SKM-1 treated with dmso at 0.1 percent for 144 hours (cell line): Measurements from ENCODE around the gene SPDYE16.
"Not testable (repeated sequence)": the region's sequence is repeated elsewhere in the genome, so short reads cannot be mapped to it uniquely, and the experiment has no call there.

ENCODE experiments used
- DNase-seq: peaks from one replicate; lab custom pipeline; 2025; ENCODE audit not compliant: unreplicated experiment; lab: John Stamatoyannopoulos, UW

SPDYE16 gene

GRCh38 chr7:76543197-76543596 is at the start of gene SPDYE16:
Gene SPDYE16 (minus strand): TSS chr7:76543297. CDS start chr7:76541459, 1,838 bp downstream.
- DNase-seq, result not testable (repeated sequence)

DNA sequence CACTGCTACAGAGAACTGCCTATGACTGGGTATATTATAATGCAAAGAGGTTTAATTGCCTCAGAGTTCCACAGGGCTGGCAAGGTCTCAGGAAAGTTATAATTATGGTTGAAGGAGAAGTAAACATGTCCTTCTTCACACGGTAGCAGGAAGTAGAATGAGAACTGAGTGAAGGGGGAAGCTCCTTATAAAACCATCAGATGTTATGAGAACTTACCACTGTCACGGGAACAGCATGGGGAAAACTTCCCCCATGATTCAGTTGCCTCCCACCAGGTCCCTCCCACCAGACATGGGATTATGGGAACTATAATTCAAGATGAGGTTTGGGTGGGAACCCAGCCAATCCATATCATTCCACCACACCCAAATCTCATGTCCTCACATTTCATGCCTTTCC is 49.6 kb upstream of the SPDYE16 start:
- peak; percentile 12 for DNase-seq

GRCh38 chr7:76591602-76592304 is 48.7 kb upstream of the SPDYE16 start:
- not testable (repeated sequence) for DNase-seq

GRCh38 chr7:76591033-76591432 is 47.9 kb upstream of the SPDYE16 start:
- not testable (repeated sequence) for DNase-seq

DNA sequence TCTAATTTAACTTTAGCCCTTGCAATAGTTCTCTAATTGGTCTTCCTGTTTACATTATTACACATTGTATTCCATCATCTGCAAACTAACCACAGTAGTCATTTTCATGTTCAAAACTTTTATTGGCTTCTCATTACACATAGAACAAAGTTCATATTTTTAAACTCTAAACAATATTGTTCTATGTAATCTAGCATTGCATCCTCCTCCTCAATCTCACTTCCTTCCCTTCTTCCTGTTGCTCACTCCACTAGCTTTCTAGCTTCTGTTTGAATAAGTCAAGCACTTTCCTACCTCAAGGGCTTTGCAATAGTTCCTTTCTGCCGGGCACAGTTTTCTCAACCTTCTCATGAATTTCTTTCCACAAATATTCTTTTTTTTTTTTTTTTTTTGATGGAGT is 45.5 kb upstream of the SPDYE16 start:
- DNase-seq, result not testable (repeated sequence)

DNA sequence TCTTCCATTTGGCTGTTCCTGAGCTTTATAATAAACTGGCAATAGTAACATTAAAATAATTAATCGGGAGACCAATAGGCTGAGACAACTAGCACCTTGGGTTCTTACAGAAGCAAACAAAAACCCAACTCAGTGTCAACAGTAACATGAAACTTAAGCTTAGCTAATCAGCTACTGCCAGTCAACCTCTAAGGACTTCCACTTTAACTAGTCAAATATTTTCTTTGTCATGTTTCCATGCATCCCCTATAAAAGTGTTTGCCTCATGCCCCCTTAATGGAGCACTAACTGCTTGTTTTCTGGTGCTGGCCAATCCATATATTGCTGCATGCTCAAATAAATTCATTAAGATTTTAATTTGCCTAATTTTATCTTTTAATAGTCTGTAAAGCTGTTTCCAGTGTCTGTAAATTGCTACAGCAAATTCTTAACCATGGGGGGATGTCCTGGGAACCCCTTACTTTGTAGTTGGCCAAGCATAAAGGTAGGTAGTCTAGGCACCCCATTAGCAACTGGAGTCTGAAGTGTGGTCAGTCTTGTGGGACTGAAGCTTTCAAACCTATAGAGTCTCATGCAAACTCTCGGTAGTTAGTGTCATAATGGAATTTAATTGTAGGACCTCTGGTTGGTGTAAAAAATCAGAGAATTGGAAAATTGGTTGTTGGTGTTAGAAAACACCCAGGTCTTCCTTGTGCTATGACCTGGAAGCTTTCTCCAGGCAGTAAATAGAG is 43.7 kb upstream of the SPDYE16 start:
- DNase-seq, result not testable (repeated sequence)

DNA sequence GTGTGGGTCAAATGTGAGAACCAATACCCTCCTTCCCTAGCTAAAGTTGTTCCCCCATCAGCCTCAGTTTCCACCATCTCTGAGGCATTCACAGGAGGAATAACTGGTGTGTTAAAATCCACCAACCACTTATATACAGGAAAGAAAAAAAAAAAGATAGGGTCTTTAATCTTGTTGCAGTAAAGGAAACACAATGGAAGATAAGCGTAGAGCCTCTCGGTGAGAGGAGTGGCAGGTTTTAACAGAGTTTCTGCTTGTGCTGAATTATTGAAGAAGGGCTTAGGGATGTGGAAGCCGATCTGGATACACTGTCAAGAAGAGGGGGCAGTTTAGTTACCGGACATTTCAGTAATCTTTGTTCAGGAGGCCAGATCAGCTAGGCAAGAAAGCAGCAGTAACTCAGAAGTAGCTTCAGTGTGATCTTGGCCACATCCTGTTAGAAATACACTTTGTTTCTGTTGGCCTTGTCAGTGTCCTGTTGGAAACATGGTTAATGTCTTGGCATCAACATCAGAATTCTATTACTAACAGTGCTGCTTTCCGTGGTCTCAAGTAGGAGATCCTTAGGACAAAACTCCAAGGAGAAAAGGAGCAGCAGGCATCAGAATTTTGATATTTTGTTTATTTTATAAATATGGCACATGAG is 40.7 kb upstream of the SPDYE16 start:
- DNase-seq, result not testable (repeated sequence)

DNA sequence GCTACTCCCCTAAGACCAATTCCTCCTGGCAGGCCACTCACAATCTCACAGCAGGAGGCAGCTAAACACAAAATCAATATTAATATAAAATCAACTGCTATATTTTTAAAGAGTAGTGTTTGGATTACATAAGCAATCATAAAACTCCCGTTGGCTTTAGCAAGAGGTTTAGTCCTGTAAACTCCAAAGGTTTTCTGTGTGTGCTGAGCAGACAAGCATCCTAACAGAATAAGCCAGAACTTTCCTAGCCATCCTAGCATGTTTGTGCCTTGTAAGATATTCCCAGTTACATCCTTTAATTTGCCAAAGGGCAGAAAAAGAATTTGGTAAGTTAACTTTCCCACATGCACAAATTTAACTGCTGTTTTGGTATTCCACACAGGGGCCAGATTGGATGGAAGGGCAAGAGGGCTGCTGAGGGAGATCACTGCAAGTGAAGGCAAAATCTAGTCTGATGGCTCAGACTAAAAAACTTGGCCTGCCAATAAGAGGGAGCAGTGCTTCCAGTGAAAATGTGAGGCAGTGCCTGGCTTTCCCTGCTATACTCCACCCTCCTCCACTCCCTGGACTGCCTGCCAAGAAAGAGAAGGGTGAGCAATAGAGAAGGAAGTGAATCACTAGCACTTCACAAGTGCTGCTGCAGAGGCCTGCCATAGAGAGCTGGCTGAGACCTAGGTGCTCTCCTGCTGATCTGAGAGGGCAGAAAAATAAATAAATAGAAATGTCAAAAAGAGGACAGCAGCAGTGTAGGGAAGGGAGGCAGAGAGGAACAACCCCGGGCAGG is 39.9 kb upstream of the SPDYE16 start:
- DNase-seq, result not testable (repeated sequence)

DNA sequence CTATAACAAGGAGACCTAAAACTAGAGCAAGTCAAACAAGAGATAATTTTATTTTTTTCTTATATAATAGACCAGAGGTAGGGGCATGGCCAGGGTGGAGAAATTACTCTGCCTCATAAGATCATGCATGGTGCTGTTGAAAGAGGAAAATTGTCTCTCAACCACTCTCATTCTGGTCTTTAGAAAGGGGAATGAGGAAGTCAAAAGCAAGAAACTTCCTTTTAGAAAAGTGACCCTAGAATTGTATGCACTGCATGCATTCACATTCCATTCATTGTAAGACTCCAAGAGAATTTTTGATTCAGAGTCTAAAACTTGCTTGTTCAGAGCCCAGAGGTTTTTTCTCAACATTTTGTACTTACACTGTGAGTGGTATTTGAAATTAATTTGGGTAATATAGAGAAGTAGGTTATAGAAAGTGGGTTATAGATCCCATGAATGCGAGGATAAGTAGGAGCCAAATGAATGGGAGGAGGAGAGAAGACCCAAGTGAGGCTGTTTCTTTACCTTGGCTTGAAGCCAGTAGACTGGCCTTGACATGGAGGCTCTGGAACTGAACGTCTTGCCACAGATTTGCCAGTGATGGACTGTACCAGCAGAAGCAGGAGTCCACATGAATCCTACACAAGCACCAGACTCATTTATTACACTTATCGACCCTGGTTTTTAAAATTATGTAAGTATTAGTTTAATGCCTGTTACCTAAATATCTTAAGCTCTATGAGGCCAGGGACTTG is 33.0 kb upstream of the SPDYE16 start:
- not testable (repeated sequence) for DNase-seq

GRCh38 chr7:76575431-76575830 is 32.3 kb upstream of the SPDYE16 start:
- DNase-seq, result not testable (repeated sequence)

DNA sequence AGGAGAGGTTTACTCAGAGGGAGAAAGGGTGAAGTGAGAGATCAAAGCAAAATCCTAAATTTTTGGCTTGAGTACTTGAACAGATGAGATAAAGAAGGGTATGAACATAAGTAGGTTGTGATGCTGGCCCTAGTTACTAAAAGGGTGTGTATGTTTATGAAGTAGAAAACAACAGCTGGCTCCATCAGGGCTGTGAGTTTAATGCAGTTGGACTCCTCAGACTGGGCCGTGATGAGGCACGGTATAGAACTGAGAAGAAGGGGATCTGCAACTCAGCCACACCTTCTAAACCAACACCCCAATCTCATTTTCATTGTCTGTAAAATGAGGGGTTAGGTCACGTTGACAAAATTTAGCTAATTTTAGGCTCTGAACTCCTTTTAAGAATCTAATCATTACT is 29.2 kb upstream of the SPDYE16 start:
- DNase-seq, result not testable (repeated sequence)

GRCh38 chr7:76570324-76570775 is 27.3 kb upstream of the SPDYE16 start:
- DNase-seq, result not testable (repeated sequence)

DNA sequence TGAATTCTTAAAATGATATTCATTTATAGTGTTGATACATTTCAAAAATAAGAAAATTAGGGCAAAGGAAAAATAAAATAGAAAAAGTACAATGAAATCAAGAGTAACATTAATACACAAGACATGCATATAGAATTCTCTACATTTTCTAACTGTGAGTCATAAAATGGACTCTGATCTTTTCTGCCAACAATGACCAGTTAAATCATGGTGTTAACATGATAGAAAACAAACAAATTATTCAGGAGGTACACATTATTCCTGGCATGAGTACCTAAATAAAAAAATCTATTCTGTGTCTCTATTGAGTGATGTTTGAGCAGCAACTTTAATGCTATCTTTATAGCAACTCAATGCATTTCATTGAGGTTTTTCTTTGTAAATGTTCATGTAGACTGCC is 25.6 kb upstream of the SPDYE16 start:
- not testable (repeated sequence) for DNase-seq

DNA sequence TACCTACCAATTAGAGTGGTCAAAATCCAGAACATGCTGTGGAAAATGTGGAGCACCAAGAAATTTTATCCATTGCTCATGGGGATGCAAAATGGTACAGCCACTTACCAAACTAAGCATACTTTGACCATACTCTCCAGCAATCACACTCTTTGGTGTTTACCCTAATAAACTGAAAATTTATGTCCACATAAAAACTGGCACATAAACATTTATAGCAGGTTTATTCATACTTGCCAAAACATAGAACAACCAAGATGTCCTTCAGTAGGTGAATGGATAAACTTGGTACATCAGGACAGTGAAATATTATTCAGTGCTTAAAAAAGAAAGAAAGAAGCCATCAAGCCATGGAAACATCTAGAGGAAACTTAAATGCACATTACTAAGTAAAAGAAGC is 24.7 kb upstream of the SPDYE16 start:
- DNase-seq, result not testable (repeated sequence)

DNA sequence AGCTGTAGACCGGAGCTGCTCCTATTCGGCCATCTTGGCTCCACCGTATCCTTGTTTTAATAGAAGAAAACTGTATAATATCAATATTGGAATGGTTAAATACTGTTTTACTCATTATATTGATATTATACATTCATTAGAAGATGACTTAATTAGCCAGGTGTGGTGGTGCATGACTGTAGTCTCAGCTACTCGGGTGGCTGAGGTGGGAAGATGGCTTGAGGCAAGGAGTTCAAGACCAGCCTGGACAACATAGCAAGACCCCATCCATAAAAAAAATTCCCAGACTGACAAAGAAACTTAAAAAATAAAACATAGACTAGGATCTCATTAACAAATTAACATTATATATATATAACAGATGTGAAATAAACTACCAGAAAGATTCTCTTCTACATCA is 24.2 kb upstream of the SPDYE16 start:
- not testable (repeated sequence) for DNase-seq

DNA sequence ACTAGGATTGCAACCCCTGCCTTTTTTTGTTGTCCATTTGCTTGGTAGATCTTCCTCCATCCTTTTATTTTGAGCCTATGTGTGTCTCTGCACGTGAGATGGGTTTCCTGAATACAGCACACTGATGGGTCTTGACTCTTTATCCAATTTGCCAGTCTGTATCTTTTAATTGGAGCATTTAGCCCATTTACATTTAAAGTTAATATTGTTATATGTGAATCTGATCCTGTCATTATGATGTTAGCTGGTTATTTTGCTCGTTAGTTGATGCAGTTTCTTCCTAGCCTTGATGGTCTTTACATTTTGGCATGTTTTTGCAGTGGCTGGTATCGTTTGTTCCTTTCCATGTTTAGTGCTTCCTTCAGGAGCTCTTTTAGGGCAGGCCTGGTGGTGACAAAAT is 21.9 kb upstream of the SPDYE16 start:
- not testable (repeated sequence) for DNase-seq

DNA sequence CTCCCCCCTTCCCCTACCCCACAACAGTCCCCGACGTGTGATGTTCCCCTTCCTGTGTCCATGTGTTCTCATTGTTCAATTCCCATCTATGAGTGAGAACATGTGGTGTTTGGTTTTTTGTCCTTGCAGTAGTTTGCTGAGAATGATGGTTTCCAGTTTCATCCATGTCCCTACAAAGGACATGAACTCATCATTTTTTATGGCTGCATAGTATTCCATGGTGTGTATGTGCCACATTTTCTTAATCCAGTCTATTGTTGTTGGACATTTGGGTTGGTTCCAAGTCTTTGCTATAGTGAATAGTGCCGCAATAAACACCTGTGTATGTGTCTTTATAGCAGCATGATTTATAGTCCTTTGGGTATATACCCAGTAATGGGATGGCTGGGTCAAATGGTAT is 18.2 kb upstream of the SPDYE16 start:
- DNase-seq, result not testable (repeated sequence)

DNA sequence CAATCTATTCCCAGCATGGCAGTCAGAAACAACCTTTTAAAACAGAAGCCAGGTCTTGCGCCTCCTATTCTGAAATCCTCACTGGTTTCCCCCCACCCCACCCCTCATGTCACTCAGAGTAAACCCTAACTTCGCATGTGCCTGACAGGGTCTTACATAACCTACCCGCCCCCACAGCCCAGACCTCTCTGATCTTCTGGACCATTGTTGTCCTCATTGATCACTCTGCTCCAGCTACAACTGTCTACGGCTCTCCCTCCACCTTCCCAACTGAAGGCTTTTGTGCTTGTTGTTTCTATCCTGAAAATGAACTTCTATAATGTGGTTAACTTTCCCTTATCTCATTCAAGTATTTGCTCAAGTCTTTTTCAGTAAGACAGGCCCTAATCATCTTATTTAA is 17.1 kb upstream of the SPDYE16 start:
- DNase-seq, result not testable (repeated sequence)

DNA sequence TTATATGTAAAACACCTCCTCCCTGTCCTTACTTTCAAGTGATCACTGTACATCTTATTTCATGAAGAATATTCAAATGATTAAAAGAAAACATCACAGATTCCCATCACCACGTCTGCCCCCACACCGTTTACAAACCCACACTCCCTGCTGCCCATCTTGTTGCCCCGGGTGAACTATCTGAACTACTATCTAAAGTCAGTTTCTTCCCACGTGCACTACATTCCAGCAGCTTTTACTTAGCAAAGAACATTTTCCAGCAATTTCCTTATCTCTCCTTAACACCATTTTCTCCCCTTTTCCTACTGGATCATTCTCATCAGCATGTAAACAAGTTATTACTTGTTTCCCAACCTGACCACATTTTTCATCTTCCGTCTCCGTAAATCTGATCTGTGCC is 16.6 kb upstream of the SPDYE16 start:
- not testable (repeated sequence) for DNase-seq

GRCh38 chr7:76551992-76552391 is 8.9 kb upstream of the SPDYE16 start:
- not testable (repeated sequence) for DNase-seq
